Natural killer cell (primary cell): ENCODE measurements around the gene CLEC18B. TPM values are rescaled to one million over a fixed set of nuclear protein-coding genes. Genes with fewer than 3 reads are reported as not detected.
"Not testable (repeated sequence)": the region's sequence is repeated elsewhere in the genome, so short reads cannot be mapped to it uniquely, and the experiment has no call there.

ENCODE experiments used
- ATAC-seq, 3 donors: fragments of 150-1000 bp in 2 of 3; fragments of 200-7000 bp in 1 of 3; cut with Tn5 transposase; 1 replicate in 1 of 3; 2 replicates in 2 of 3; pipeline ENCODE4 v1.10.0; 2021; ENCODE audit warnings: mild to moderate bottlenecking in 2 of 3, moderate library complexity in 2 of 3
- DNase-seq, 2 donors: peaks; one replicate each; pipeline versions ENCODE4 v3.0.0 to v3.0.0-alpha.2; 2013 to 2021; ENCODE audit warnings: mixed read lengths in 1 of 2
- H3K27ac ChIP-seq: one replicate; pipeline ENCODE4 v1.5.1; 2013; ENCODE audit warnings: mild to moderate bottlenecking, low read length
- H3K27me3 ChIP-seq: one replicate; pipeline ENCODE4 v1.6.1; 2013; ENCODE audit warnings: low read length; ENCODE audit not compliant: control insufficient read depth, insufficient read depth
- H3K36me3 ChIP-seq: one replicate; pipeline ENCODE4 v1.6.1; 2013; ENCODE audit warnings: low read length; ENCODE audit not compliant: control insufficient read depth, insufficient read depth
- H3K4me1 ChIP-seq: one replicate; pipeline ENCODE4 v1.6.1; 2013; ENCODE audit warnings: low read length; ENCODE audit not compliant: control insufficient read depth, insufficient read depth
- H3K4me3 ChIP-seq: one replicate; pipeline ENCODE4 v1.5.1; 2013; ENCODE audit warnings: low read length
- H3K9me3 ChIP-seq: one replicate; pipeline ENCODE4 v1.6.1; 2013; ENCODE audit warnings: low read length; ENCODE audit not compliant: control insufficient read depth, insufficient read depth
- H3K27ac Mint-ChIP-seq, 2 donors: one replicate each; pipeline ENCODE4 v1.8.0; 2022; ENCODE audit warnings: mild to moderate bottlenecking in 2 of 2, mixed read lengths in 2 of 2, moderate library complexity in 1 of 2
- H3K27me3 Mint-ChIP-seq, 2 donors: one replicate each; pipeline ENCODE4 v1.8.0; 2022; ENCODE audit warnings: low read depth in 2 of 2, mixed read lengths in 2 of 2
- H3K36me3 Mint-ChIP-seq: one replicate; pipeline ENCODE4 v1.8.0; 2022; ENCODE audit warnings: mixed read lengths
- H3K4me1 Mint-ChIP-seq, 2 donors: one replicate each; pipeline ENCODE4 v1.8.0; 2022; ENCODE audit warnings: mixed read lengths in 2 of 2
- H3K4me3 Mint-ChIP-seq: one replicate; pipeline ENCODE4 v1.8.0; 2022; ENCODE audit warnings: mild to moderate bottlenecking, moderate library complexity, mixed read lengths
- H3K9me3 Mint-ChIP-seq, 2 donors: one replicate each; pipeline ENCODE4 v1.8.0; 2022; ENCODE audit warnings: mixed read lengths in 2 of 2
- WGBS: methylation state at CpG from one replicate; pipeline ENCODE4 v1.1.7; 2013; ENCODE audit warnings: missing lambda C conversion rate; ENCODE audit not compliant: insufficient coverage; 5-methylcytosine and 5-hydroxymethylcytosine counted together
- intact Hi-C: fragments of 100-400 bp; cut with micrococcal nuclease; formaldehyde crosslinking; loops from one replicate; pipeline ENCODE4 v1.14.2; 2022
- total RNA-seq, 4 donors: library from RNA; stranded (reverse); fragments of 120-200 nt in 1 of 4; gene quantifications; one replicate each; pipeline versions ENCODE4 v1.2.3 to v1.2.4, GENCODE V29; 2013 to 2022

Gene CLEC18B
- total RNA-seq, 3 donors from 2014 or later (not counting 1 experiment from before 2014, with no cell fraction given), result 0.24 to 1.8 (median 0.30) TPM

GRCh38 chr16:74404148-74404933, 16.9 kb downstream of the CLEC18B start:
- ATAC-seq, H3K4me3 ChIP-seq, H3K36me3 ChIP-seq, H3K27ac ChIP-seq, intact Hi-C loops, H3K4me1 ChIP-seq, H3K9me3 ChIP-seq, H3K36me3 Mint-ChIP-seq, H3K27me3 ChIP-seq, DNase-seq, H3K4me3 Mint-ChIP-seq, H3K27ac Mint-ChIP-seq, H3K9me3 Mint-ChIP-seq, H3K27me3 Mint-ChIP-seq, H3K4me1 Mint-ChIP-seq: not testable (repeated sequence)
- WGBS, result 10% methylated on average over 2 of the region's 14 CpGs

GRCh38 chr16:74400238-74400637, 21.0 kb downstream of the CLEC18B start:
- H3K9me3 ChIP-seq, H3K27me3 ChIP-seq, H3K27me3 Mint-ChIP-seq, DNase-seq, H3K9me3 Mint-ChIP-seq, H3K27ac Mint-ChIP-seq, ATAC-seq, intact Hi-C loops, H3K36me3 ChIP-seq, H3K4me3 ChIP-seq, H3K4me3 Mint-ChIP-seq, H3K27ac ChIP-seq, H3K36me3 Mint-ChIP-seq, H3K4me1 Mint-ChIP-seq: not testable (repeated sequence)
- WGBS, result 84% methylated on average over 3 of the region's 4 CpGs
- H3K4me1 ChIP-seq, result peaks cover 25% of the 10 kb centered on the region

- not testable (repeated sequence) for H3K9me3 Mint-ChIP-seq, H3K27me3 Mint-ChIP-seq
Observed at GRCh38 chr16:74398212-74398895, 22.9 kb downstream of the CLEC18B start.

GRCh38 chr16:74396521-74397017, 24.7 kb downstream of the CLEC18B start:
- H3K4me3 ChIP-seq, H3K27ac Mint-ChIP-seq, DNase-seq, H3K27ac ChIP-seq, H3K36me3 ChIP-seq, H3K4me1 Mint-ChIP-seq, H3K9me3 Mint-ChIP-seq, H3K9me3 ChIP-seq, H3K4me3 Mint-ChIP-seq, H3K27me3 ChIP-seq, H3K36me3 Mint-ChIP-seq, intact Hi-C loops, H3K27me3 Mint-ChIP-seq, ATAC-seq: not testable (repeated sequence)
- peaks cover 25% of the 10 kb centered on the region for H3K4me1 ChIP-seq
- 72% methylated on average over 7 of the region's 7 CpGs for WGBS

More at GRCh38 chr16:74398212-74398895, 22.9 kb downstream of the CLEC18B start:
- H3K4me1 Mint-ChIP-seq, H3K27ac Mint-ChIP-seq, H3K36me3 Mint-ChIP-seq, DNase-seq, H3K4me3 ChIP-seq, H3K36me3 ChIP-seq, H3K27me3 ChIP-seq, H3K27ac ChIP-seq, ATAC-seq, intact Hi-C loops, H3K9me3 ChIP-seq, H3K4me3 Mint-ChIP-seq: not testable (repeated sequence)
- 59% methylated on average over 8 of the region's 15 CpGs for WGBS
- H3K4me1 ChIP-seq, result peaks cover 25% of the 10 kb centered on the region

- DNase-seq, H3K27me3 ChIP-seq, intact Hi-C loops, ATAC-seq, H3K27ac ChIP-seq, H3K4me3 ChIP-seq, H3K36me3 ChIP-seq, H3K4me1 Mint-ChIP-seq, H3K9me3 Mint-ChIP-seq, H3K36me3 Mint-ChIP-seq, H3K9me3 ChIP-seq, H3K27ac Mint-ChIP-seq, H3K27me3 Mint-ChIP-seq, H3K4me3 Mint-ChIP-seq: not testable (repeated sequence)
- peaks cover 25% of the 10 kb centered on the region for H3K4me1 ChIP-seq
- 43% methylated on average over 1 of the region's 5 CpGs for WGBS
Observed at GRCh38 chr16:74394604-74395003, 26.7 kb downstream of the CLEC18B start.

GRCh38 chr16:74394131-74394530, 27.1 kb downstream of the CLEC18B start:
- H3K27me3 Mint-ChIP-seq, ATAC-seq, H3K9me3 Mint-ChIP-seq, H3K9me3 ChIP-seq, H3K27ac Mint-ChIP-seq, H3K4me3 ChIP-seq, H3K27me3 ChIP-seq, H3K36me3 ChIP-seq, H3K36me3 Mint-ChIP-seq, H3K27ac ChIP-seq, intact Hi-C loops, H3K4me3 Mint-ChIP-seq, H3K4me1 Mint-ChIP-seq, DNase-seq: not testable (repeated sequence)
- 88% methylated on average over 8 of the region's 9 CpGs for WGBS
- peaks cover 25% of the 10 kb centered on the region for H3K4me1 ChIP-seq

- H3K9me3 ChIP-seq, H3K27me3 Mint-ChIP-seq, H3K36me3 Mint-ChIP-seq, H3K4me3 ChIP-seq, H3K36me3 ChIP-seq, intact Hi-C loops, H3K27ac ChIP-seq, ATAC-seq, H3K4me1 Mint-ChIP-seq, H3K9me3 Mint-ChIP-seq, H3K27me3 ChIP-seq, H3K27ac Mint-ChIP-seq, H3K4me3 Mint-ChIP-seq: not testable (repeated sequence)
- WGBS, result no CpG with 5 or more reads among the region's 13 CpGs
- DNase-seq, result peak in 1 of 2 donors; percentile 0
- H3K4me1 ChIP-seq, result peaks cover 12% of the 10 kb centered on the region
Observed at GRCh38 chr16:74391454-74392050, 29.7 kb downstream of the CLEC18B start.
